GM15510 (cell line): Measurements from ENCODE around the gene AMOTL2.

Source experiments
- POLR2A ChIP-seq: IDR thresholded peaks from 3 replicates; pipeline ENCODE4 v1.6.1; 2011; ENCODE audit warnings: borderline replicate concordance; ENCODE audit not compliant: insufficient read length; ENCODE audit errors: extremely low read depth

AMOTL2 gene

GRCh38 chr3:134388788-134389485 lies 14.7 kb upstream of the AMOTL2 start:
- TF ChIP-seq POLR2A, result no peak

GRCh38 chr3:134388292-134388691 lies 14.0 kb upstream of the AMOTL2 start:
- TF ChIP-seq POLR2A, result no peak

GRCh38 chr3:134387293-134387692 lies 13.0 kb upstream of the AMOTL2 start:
- no peak for TF ChIP-seq POLR2A

GRCh38 chr3:134384963-134385362 lies 10.7 kb upstream of the AMOTL2 start:
- no peak for TF ChIP-seq POLR2A

GRCh38 chr3:134381831-134382442 lies 7.7 kb upstream of the AMOTL2 start:
- TF ChIP-seq POLR2A, result no peak

- TF ChIP-seq POLR2A, result no peak
Observed at GRCh38 chr3:134381076-134381475, 6.8 kb upstream of the AMOTL2 start.

GRCh38 chr3:134380249-134380648 lies 6.0 kb upstream of the AMOTL2 start:
- TF ChIP-seq POLR2A, result no peak

- TF ChIP-seq POLR2A, result no peak
Observed at GRCh38 chr3:134378818-134379217, 4.6 kb upstream of the AMOTL2 start.

- TF ChIP-seq POLR2A, result no peak
Observed at GRCh38 chr3:134378384-134378783, 4.1 kb upstream of the AMOTL2 start.

- no peak for TF ChIP-seq POLR2A
Observed at GRCh38 chr3:134377896-134378295, 3.6 kb upstream of the AMOTL2 start.

GRCh38 chr3:134376786-134377426 lies 2.7 kb upstream of the AMOTL2 start:
- no peak for TF ChIP-seq POLR2A

GRCh38 chr3:134376385-134376765 lies 2.1 kb upstream of the AMOTL2 start:
- no peak for TF ChIP-seq POLR2A

- TF ChIP-seq POLR2A, result no peak
Observed at GRCh38 chr3:134375582-134376384, 1.5 kb upstream of the AMOTL2 start.

- no peak for TF ChIP-seq POLR2A
Observed at GRCh38 chr3:134374791-134375581, 739 bp upstream of the AMOTL2 start.
